HT-29 (cell line): ENCODE results near the gene STEAP2. TPM values are rescaled to one million over a fixed set of nuclear protein-coding genes. Genes with fewer than 3 reads are reported as not detected.

Experiments used
- DNase-seq: peaks from one replicate; pipeline ENCODE4 v3.0.0-alpha.2; 2015; ENCODE audit warnings: low spot score
- small RNA-seq: library from RNA; depleted of rRNA; stranded (forward); fragments of <200 nt; gene quantifications from one replicate; pipeline ENCODE3, GENCODE V24; 2014
- total RNA-seq: library from RNA; depleted of rRNA; stranded (reverse); fragments of >200 nt; shearing (Covaris generic); gene quantifications from 2 replicates; pipeline ENCODE4 v1.2.3, GENCODE V29; 2014; rRNA removed

Gene STEAP2
- total RNA-seq, 1 experiment from 2014 or later = 8.2 TPM

DNA sequence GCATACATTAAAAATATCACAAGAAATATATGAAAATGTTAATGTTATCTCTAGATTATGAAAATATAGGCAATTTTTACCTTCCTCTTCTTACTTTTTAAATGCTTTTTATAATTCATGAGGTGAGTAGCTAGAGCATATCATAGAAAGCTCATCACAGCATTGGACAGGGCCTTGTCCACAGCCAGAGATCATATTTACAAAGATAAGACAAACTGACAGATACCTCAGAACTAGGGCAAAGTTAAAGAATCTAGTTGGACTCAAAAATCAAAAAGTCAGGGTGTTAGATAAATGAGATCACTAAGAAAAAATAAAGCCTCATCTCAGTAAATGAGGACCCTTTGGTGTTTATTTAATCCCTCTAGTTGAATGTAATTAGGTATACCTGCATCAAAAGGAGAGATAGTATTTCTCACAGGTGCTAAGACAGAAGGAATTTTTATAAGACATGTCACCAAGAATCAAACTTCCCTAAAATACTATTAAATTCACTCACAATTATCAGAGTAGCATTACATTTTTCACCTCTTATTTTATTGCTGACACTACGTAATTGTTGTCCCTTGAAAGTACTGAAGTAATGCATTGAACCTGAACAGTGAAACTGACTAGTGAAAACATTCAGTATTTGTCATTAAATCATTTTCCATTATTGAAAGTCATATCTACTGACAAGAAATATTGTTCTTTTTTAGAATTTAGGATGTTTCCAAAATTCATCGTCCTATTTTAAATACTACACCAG is 59.1 kb downstream of the STEAP2 start:
- DNase-seq = no peak

DNA sequence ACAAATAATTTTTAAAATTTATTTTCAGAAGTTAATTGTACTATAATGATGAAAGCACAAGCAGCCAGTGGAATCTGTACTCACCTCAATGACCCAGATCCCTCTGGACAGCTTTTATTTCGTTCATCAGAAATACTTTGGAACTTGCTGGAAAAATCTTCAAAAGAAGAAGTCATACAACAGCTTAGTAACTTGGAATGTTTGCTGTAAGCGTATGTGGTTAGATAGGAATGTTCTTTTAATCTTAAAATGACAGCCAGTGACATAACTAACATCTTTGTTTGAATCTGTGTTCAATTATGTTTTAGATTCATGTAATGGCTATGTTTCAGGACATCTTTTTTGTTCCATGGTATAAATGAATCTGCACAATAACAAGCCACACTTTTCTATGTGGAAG is 60.2 kb downstream of the STEAP2 start:
- no peak for DNase-seq

DNA sequence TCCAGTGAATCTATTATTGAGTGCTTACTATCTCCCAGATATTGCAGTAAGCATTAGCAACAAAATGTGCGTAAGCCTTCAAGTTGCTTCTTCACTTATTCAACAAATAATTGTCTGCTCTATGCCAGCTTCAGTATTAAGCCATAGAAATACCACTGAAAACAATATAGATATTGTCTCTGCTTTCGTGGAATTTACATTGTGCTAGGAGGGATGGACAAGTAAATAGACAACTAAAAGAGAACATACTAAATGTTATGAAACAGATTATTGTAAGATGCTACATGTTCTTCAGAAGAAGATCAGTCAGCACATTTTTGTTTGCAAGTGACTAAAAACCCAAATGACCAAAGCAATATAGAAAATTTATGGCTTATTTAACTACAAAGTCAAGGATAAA is 60.7 kb downstream of the STEAP2 start:
- DNase-seq = no peak

DNA sequence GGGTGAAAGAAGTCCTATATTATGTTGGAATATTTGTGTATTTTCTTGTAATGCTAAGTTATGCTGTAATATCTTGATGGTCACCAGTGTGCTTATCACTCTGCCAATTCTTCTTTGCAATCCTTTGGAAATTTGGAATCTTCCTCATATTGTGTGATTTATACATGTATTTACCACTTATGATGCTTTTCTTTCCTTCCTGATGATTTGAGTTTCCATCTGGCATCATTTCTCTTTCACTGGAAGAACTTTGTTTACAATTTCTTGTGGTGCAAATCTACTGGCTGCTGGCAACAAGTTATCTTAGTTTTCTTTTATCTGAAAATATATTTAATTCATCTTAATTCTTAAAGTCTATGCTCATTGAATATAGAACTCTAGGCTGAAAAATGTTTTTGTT is 62.6 kb downstream of the STEAP2 start:
- DNase-seq = no peak

DNA sequence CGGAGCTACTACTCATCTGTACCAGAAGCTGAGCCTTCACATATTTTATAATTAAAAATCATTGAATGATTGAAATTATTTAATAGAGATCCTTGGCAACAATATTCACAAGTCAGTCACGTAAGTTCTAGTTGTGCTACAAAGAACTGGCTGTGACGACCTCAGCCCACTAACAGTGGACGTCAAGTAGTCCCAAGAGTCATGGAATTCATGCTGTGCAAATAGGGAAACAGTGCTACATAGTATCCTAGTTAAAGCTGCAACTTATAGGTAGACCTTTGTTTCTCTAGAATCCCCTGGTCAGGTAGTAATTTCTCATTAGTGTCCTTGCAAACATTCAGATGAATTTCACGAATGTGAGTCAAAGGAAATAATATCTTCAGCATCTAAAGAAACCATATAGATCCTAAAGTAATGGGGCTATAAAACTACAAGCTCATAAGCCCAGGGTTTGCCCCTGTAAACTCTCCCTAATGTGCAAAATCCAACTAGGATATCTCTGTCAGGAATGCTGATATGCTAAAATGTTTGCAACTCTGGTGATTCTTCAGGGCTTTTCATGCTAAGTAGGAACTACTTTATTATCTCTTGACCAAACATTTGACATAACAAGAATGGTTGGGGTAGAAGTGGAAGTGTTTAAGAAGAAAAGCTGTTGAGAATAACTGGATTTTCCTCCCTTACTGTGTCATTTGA is 64.6 kb downstream of the STEAP2 start:
- DNase-seq = no peak

Small RNA genes lying within 50 kb of the gene (small RNA-seq; reads per million reads assigned to genes)
- gene RF00019 = not detected

Other genes with a start within 250 kb of the STEAP2 start
- 3.4 and 5.9 TPM in 2 replicates for gene STEAP1, start 57.3 kb upstream of the STEAP2 start, total RNA-seq
- 5.4 and 9.2 TPM in 2 replicates for gene CFAP69, start 33.4 kb downstream of the STEAP2 start, total RNA-seq
- gene FAM237B, start 109.6 kb downstream of the STEAP2 start, total RNA-seq = not detected in 2 replicates
- 4.5 and 8.1 TPM in 2 replicates for gene GTPBP10, start 135.0 kb downstream of the STEAP2 start, total RNA-seq
- gene CLDN12, start 191.7 kb downstream of the STEAP2 start, total RNA-seq = 34.5 and 56.8 TPM in 2 replicates